Memory B cell (primary cell): Measurements from ENCODE around the gene KCNQ4.

ENCODE experiments used
- ATAC-seq: fragments of 150-1000 bp; cut with Tn5 transposase; 2 replicates; pipeline ENCODE4 v1.10.0; 2021; ENCODE audit warnings: low read depth, mild to moderate bottlenecking, moderate library complexity
- DNase-seq, 2 donors: peaks; one replicate each; pipeline ENCODE4 v3.0.0; 2022; ENCODE audit warnings: low spot score in 2 of 2
- H3K27ac Mint-ChIP-seq: one replicate; pipeline ENCODE4 v1.8.0; 2022; ENCODE audit warnings: mild to moderate bottlenecking, moderate library complexity, mixed read lengths
- H3K27me3 Mint-ChIP-seq: one replicate; pipeline ENCODE4 v1.8.0; 2022; ENCODE audit warnings: mixed read lengths
- H3K36me3 Mint-ChIP-seq: one replicate; pipeline ENCODE4 v1.8.0; 2022; ENCODE audit warnings: mild to moderate bottlenecking, mixed read lengths
- H3K4me1 Mint-ChIP-seq: one replicate; pipeline ENCODE4 v1.8.0; 2022; ENCODE audit warnings: mixed read lengths
- H3K4me3 Mint-ChIP-seq: one replicate; pipeline ENCODE4 v1.8.0; 2022; ENCODE audit warnings: mild to moderate bottlenecking, moderate library complexity, mixed read lengths
- H3K9me3 Mint-ChIP-seq: one replicate; pipeline ENCODE4 v1.8.0; 2022; ENCODE audit warnings: mixed read lengths

The KCNQ4 gene

GRCh38 chr1:40748841-40749718 is 34.5 kb upstream of the KCNQ4 start:
- ATAC-seq: no peak
- Mint-ChIP-seq H3K4me3 (no peak overlapping the region), H3K27me3 (no peaks in the 10 kb centered on the region), H3K9me3 (no peaks in the 10 kb centered on the region), H3K27ac (no peak overlapping the region), H3K36me3 (peaks cover 34% of the 10 kb centered on the region), H3K4me1 (peaks cover 12% of the 10 kb centered on the region)
- no peak for DNase-seq

DNA sequence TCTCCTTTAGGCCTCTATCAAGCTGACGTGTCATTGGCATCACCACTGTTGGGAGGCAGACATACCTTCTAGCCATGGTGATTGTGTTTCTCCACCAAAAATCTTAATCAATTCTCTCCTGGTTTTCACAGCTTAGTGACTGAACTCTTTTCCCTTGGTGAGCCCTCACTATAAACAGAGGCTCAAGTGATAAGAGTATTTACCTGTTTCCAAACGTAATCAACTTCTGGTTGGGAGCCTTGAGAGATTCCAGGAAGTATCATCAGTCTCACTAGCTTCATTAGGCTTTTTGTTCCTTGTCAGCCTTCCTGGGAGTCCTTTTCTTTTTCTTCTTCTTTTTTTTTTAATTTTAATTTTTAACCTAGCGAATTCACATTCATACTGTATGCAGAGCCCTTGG is 33.8 kb upstream of the KCNQ4 start:
- H3K36me3 Mint-ChIP-seq: peaks cover 41% of the 10 kb centered on the region
- no peaks in the 10 kb centered on the region for H3K9me3 Mint-ChIP-seq
- H3K4me3 Mint-ChIP-seq: no peak overlapping the region
- no peak for ATAC-seq
- H3K27ac Mint-ChIP-seq: no peak overlapping the region
- no peaks in the 10 kb centered on the region for H3K27me3 Mint-ChIP-seq
- H3K4me1 Mint-ChIP-seq: peaks cover 12% of the 10 kb centered on the region
- no peak for DNase-seq

DNA sequence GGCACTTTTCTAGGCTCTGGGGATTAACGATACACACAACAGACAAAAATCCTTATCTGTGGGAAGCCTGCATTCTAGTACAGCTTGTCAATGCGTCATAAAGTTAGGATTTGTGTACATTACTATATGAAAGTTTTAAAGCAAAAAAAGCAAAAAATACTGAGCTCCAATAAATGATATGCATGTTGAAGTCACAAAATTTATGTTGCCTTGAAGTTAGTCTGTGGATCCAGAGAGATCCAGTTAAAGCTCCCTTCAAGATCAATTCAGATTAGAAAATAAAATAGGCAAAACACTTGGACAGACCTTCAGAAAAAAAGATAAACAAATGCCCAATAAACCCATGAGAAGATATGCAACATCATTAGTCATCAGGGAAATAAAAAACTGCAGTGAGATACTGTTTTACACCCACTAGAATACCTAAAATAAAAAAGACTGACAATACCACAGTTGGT is 33.1 kb upstream of the KCNQ4 start:
- Mint-ChIP-seq H3K27ac (no peak overlapping the region), H3K9me3 (no peaks in the 10 kb centered on the region), H3K4me1 (peaks cover 10% of the 10 kb centered on the region), H3K27me3 (no peaks in the 10 kb centered on the region), H3K36me3 (peaks cover 42% of the 10 kb centered on the region), H3K4me3 (no peak overlapping the region)
- ATAC-seq (no peak), DNase-seq (no peak)

GRCh38 chr1:40751802-40752201 is 31.8 kb upstream of the KCNQ4 start:
- peaks cover 10% of the 10 kb centered on the region for H3K4me1 Mint-ChIP-seq
- peak overlapping the region; percentile 73 for H3K27ac Mint-ChIP-seq
- H3K4me3 Mint-ChIP-seq: no peak overlapping the region
- ATAC-seq (no peak), DNase-seq (no peak)
- no peaks in the 10 kb centered on the region for H3K9me3 Mint-ChIP-seq
- no peaks in the 10 kb centered on the region for H3K27me3 Mint-ChIP-seq
- peaks cover 38% of the 10 kb centered on the region for H3K36me3 Mint-ChIP-seq

DNA sequence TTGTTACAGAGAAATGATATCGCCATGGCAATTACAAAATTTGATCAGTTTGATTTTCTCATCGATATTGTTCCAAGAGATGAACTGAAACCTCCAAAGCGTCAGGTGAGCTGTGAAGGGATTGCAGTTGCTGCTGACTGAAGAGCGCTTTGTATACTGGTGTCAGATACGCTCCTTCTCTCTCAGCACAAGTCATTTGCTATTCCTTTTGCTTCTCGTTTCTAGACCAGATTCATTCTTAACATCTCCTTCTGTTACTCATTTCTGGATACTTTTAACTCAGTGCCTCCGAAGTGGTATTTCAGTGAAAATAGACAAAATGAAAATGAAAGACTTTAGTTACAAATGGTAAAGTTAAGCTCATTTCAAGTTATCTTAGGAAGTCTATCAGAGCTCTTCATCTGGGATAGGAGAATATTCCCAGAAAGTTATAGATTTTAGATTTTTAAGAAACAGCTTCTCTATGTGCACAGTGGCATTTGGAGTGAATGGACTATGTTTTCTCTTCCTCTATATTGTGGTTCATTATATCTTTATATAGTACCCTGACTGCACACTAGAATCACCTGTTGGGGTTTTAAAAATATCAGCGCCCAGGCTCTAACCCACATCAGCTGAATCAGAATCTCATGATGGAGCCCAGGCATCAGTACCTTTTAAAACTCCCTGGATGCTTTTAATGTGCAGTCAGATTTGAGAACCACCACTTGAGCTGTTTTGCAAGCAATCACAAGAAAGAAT is 30.3 kb upstream of the KCNQ4 start:
- ATAC-seq: no peak
- Mint-ChIP-seq H3K27ac (peak overlapping the region; percentile 91), H3K9me3 (no peaks in the 10 kb centered on the region), H3K4me1 (peaks cover 9% of the 10 kb centered on the region), H3K27me3 (no peaks in the 10 kb centered on the region), H3K36me3 (peaks cover 35% of the 10 kb centered on the region), H3K4me3 (no peak overlapping the region)
- DNase-seq: no peak

DNA sequence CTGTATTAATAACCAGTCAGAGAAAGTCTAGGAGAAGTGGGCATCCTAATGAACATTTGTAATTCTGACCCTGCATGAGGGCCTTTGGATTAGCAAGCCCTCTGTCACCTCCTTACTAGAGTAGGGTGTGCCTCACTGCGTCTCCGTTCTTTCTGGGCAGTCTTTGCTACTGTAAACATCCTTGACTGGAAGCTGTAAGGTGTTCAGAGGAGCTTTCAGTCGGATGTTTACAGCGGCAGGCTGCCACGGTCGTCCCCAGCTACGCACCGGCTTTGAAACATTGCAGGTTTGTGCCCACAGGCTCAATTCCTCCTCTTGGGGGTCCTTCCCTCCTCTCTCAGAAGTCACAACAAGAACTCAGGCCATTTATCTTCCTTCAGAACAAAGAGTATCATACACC is 29.4 kb upstream of the KCNQ4 start:
- peaks cover 9% of the 10 kb centered on the region for H3K4me1 Mint-ChIP-seq
- peak overlapping the region; percentile 58 for H3K27ac Mint-ChIP-seq
- no peak overlapping the region for H3K4me3 Mint-ChIP-seq
- H3K9me3 Mint-ChIP-seq: no peaks in the 10 kb centered on the region
- DNase-seq (no peak), ATAC-seq (no peak)
- no peaks in the 10 kb centered on the region for H3K27me3 Mint-ChIP-seq
- peaks cover 38% of the 10 kb centered on the region for H3K36me3 Mint-ChIP-seq

DNA sequence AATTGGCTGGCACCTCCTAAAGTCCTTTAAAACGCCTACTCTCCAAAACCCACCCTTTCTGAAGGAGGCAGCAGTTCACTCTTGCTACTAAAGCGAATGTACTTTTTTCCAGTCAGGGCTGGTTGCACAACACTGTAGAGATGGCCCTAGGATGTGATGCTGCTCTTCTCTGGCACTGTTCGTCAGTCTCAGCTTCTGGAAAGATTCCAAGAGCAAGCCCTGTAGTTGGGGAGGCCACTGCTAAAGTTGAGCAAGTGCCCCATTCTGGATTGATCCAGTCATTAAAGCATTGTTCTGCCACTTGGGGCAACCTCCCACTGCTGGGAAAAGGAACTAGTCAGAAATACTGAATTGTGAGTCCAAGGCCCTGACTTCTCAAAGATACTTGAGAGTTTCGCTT is 28.5 kb upstream of the KCNQ4 start:
- no peak for DNase-seq
- Mint-ChIP-seq H3K9me3 (no peaks in the 10 kb centered on the region), H3K4me3 (no peak overlapping the region), H3K27me3 (no peaks in the 10 kb centered on the region), H3K36me3 (peaks cover 40% of the 10 kb centered on the region), H3K27ac (no peak overlapping the region), H3K4me1 (peaks cover 11% of the 10 kb centered on the region)
- ATAC-seq: no peak

DNA sequence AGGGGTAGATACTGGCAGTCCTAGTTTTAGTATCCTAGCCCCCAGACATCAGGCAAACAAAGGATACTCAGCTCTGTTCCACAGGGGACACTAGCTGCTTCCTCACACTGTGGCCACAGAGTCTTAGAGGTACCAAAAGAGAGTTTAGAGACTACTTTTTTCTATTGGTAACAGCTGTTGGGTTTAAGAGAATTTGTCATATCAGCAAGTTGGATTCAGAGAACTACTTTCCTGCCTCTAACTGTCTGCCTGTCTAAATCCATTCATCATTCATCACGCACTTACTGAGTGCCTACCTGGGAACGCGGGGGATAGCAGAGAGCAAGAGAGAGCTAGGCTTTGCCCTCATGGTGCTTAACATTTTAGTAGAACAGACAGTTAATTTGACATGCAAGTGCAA is 27.1 kb upstream of the KCNQ4 start:
- no peaks in the 10 kb centered on the region for H3K9me3 Mint-ChIP-seq
- DNase-seq (no peak), ATAC-seq (no peak)
- H3K27ac Mint-ChIP-seq: no peak overlapping the region
- H3K36me3 Mint-ChIP-seq: peaks cover 42% of the 10 kb centered on the region
- no peak overlapping the region for H3K4me3 Mint-ChIP-seq
- no peaks in the 10 kb centered on the region for H3K27me3 Mint-ChIP-seq
- H3K4me1 Mint-ChIP-seq: peaks cover 12% of the 10 kb centered on the region

DNA sequence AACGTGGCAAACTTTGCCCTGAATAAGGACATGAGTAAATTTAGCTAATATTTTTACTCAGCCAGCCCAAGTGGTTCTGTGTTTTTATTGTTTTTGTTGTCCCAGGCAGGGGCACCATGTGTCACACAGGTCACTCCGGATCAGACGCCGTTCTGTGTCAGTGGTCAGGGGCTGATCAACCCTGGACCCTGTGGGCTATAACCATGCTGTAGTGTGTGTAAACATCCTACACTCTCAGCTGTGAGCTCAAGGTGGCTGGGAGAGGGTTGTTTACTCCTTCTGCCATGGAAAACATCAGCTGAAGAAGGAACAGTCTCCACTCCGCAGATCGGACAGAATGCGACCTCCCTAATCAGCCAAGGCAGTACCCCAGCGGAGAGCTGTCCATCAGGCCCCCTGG is 26.5 kb upstream of the KCNQ4 start:
- ATAC-seq: no peak
- H3K36me3 Mint-ChIP-seq: peaks cover 40% of the 10 kb centered on the region
- H3K27ac Mint-ChIP-seq: no peak overlapping the region

GRCh38 chr1:40758004-40758403 is 25.6 kb upstream of the KCNQ4 start:
- no peaks in the 10 kb centered on the region for H3K27me3 Mint-ChIP-seq
- DNase-seq (no peak), ATAC-seq (no peak)
- H3K4me3 Mint-ChIP-seq: no peak overlapping the region
- H3K36me3 Mint-ChIP-seq: peaks cover 42% of the 10 kb centered on the region
- peaks cover 17% of the 10 kb centered on the region for H3K4me1 Mint-ChIP-seq
- no peaks in the 10 kb centered on the region for H3K9me3 Mint-ChIP-seq
- peak overlapping the region; percentile 67 for H3K27ac Mint-ChIP-seq

More for the DNA sequence above, 26.5 kb upstream of the KCNQ4 start:
- H3K27me3 Mint-ChIP-seq: no peaks in the 10 kb centered on the region
- H3K4me1 Mint-ChIP-seq: peaks cover 12% of the 10 kb centered on the region
- no peak overlapping the region for H3K4me3 Mint-ChIP-seq
- H3K9me3 Mint-ChIP-seq: no peaks in the 10 kb centered on the region
- no peak for DNase-seq

- DNase-seq: no peak
- ATAC-seq: no peak
- H3K9me3 Mint-ChIP-seq: no peaks in the 10 kb centered on the region
- H3K4me3 Mint-ChIP-seq: no peak overlapping the region
- peaks cover 19% of the 10 kb centered on the region for H3K4me1 Mint-ChIP-seq
- H3K36me3 Mint-ChIP-seq: peaks cover 42% of the 10 kb centered on the region
- H3K27ac Mint-ChIP-seq: peak overlapping the region; percentile 67
- no peaks in the 10 kb centered on the region for H3K27me3 Mint-ChIP-seq
Observed at GRCh38 chr1:40758578-40759343, 24.8 kb upstream of the KCNQ4 start.

DNA sequence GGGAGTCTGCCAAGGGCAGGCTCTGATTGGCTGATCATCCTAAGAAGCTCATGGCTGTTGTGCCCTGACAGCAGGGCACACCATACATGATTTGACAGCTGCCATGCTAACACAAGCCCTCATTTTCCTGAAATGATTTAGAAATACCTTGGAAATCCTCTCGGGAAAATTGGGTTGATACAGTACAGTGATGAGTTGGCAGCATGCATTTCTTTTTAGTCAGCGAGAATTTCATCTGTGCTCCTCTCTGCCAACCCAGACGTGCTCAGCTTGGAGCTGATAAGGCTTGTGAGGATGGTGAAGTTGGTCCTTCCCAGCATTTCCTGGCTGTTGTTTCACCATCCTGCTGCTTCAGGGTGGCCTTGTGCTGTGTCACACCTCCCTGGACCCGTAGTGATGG is 22.6 kb upstream of the KCNQ4 start:
- Mint-ChIP-seq H3K36me3 (peaks cover 42% of the 10 kb centered on the region), H3K27me3 (no peaks in the 10 kb centered on the region), H3K4me3 (no peak overlapping the region), H3K27ac (no peak overlapping the region), H3K4me1 (peaks cover 24% of the 10 kb centered on the region), H3K9me3 (no peaks in the 10 kb centered on the region)
- ATAC-seq (no peak), DNase-seq (no peak)

DNA sequence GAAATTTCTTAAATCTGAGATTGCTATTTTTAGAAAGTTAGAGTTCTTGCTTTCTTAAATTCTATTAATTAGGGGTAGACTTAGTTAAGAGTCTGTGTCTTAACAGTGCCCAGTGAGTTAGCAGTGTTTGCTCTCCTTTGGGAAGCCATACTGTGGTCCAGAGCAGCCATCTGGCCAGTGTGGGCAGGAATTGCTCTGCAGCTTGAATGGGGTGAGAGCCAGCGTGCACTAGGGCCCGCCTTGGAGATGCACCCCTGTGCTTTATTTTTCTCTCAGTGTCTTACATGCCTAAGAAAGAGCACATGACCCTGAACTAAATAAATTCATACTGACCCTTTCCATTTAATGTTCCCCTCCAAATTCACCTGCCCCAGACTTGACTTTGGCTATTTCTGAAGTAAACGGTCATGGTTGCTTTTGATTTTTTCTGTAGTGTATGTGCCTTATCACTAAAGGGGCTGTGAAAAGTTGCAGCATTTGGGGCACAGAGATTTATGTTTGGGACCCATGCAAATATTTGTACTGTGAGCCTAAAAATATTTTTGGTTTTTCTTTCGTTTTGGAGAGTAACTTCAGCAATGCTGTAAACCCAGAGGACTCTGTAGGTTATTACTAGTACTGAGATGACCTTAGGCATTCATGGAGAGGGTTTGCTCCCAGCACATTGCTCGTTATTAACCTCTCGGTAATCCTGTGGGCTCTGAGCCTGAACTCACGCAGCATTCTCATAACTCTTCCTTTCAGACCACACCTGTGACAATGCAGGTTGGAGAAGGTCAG is 21.3 kb upstream of the KCNQ4 start:
- no peaks in the 10 kb centered on the region for H3K9me3 Mint-ChIP-seq
- H3K27ac Mint-ChIP-seq: peak overlapping the region; percentile 75
- H3K4me3 Mint-ChIP-seq: peak overlapping the region; percentile 14
- ATAC-seq: peak; percentile 47
- no peak for DNase-seq
- H3K36me3 Mint-ChIP-seq: peaks cover 45% of the 10 kb centered on the region
- peaks cover 24% of the 10 kb centered on the region for H3K4me1 Mint-ChIP-seq
- no peaks in the 10 kb centered on the region for H3K27me3 Mint-ChIP-seq
